GM21528 (cell line): ENCODE data around the gene PRIMA1.

Experiments
- ATAC-seq: cut with Tn5 transposase; IDR thresholded peaks from one replicate; pipeline ENCODE4 v1.9.1; 2021; ENCODE audit warnings: mild to moderate bottlenecking, moderate library complexity; ENCODE audit not compliant: unreplicated experiment, low FRiP score

PRIMA1 gene

GRCh38 chr14:93715279-93715927 is 72.9 kb downstream of the PRIMA1 start:
- ATAC-seq = no peak

GRCh38 chr14:93714605-93715004 is 73.7 kb downstream of the PRIMA1 start:
- ATAC-seq = no peak

- ATAC-seq = no peak
These were observed 74.4 kb downstream of the PRIMA1 start for GRCh38 chr14:93713726-93714405.

GRCh38 chr14:93712838-93713724 is 75.2 kb downstream of the PRIMA1 start:
- ATAC-seq = no peak

GRCh38 chr14:93712079-93712837 is 76.0 kb downstream of the PRIMA1 start:
- ATAC-seq = no peak

- no peak for ATAC-seq
These were observed 79.0 kb downstream of the PRIMA1 start for GRCh38 chr14:93709249-93709648.

- ATAC-seq = no peak
These were observed 79.5 kb downstream of the PRIMA1 start for GRCh38 chr14:93708800-93709199.

- ATAC-seq = no peak
These were observed 80.0 kb downstream of the PRIMA1 start for GRCh38 chr14:93708311-93708734.

- no peak for ATAC-seq
These were observed 80.8 kb downstream of the PRIMA1 start for GRCh38 chr14:93707475-93707874.

- ATAC-seq = no peak
These were observed 81.8 kb downstream of the PRIMA1 start for GRCh38 chr14:93706360-93706955.

GRCh38 chr14:93705513-93706156 is 82.7 kb downstream of the PRIMA1 start:
- ATAC-seq = no peak

GRCh38 chr14:93703941-93704340 is 84.3 kb downstream of the PRIMA1 start:
- no peak for ATAC-seq

- no peak for ATAC-seq
These were observed 85.3 kb downstream of the PRIMA1 start for GRCh38 chr14:93702946-93703345.

GRCh38 chr14:93701562-93701961 is 86.7 kb downstream of the PRIMA1 start:
- ATAC-seq = no peak

- no peak for ATAC-seq
These were observed 87.4 kb downstream of the PRIMA1 start for GRCh38 chr14:93700928-93701327.

- no peak for ATAC-seq
These were observed 94.4 kb downstream of the PRIMA1 start for GRCh38 chr14:93693914-93694313.

GRCh38 chr14:93691042-93691780 is 97.1 kb downstream of the PRIMA1 start:
- ATAC-seq = no peak

GRCh38 chr14:93690146-93690545 is 98.1 kb downstream of the PRIMA1 start:
- no peak for ATAC-seq

GRCh38 chr14:93688820-93689219 is 99.5 kb downstream of the PRIMA1 start:
- no peak for ATAC-seq
